OCI-LY7 (cell line): ENCODE measurements around the gene SPATA33. TPM values are rescaled to one million over a fixed set of nuclear protein-coding genes. Genes with fewer than 3 reads are reported as not detected.

Experiments used
- BruUV-seq: library from RNA; stranded (reverse); fragments of 400-500 nt; replicated peaks from 2 replicates; lab custom pipeline; 2021; lab: Mats Ljungman, UMichigan
- CTCF ChIA-PET: fragments of 300-600 bp; sonication (Branson Sonifier 250); formaldehyde crosslinking; loops from one replicate; lab custom pipeline; 2022; ENCODE audit warnings: antibody characterized with exemption; ENCODE audit not compliant: unreplicated experiment; lab: Charles Lee
- POLR2A ChIA-PET: fragments of 300-600 bp; sonication (Branson Sonifier 250); formaldehyde crosslinking; loops from one replicate; lab custom pipeline; 2022; ENCODE audit warnings: antibody characterized with exemption; lab: Charles Lee
- DNase-seq: peaks from one replicate; pipeline ENCODE4 v3.0.0-alpha.2; 2015; ENCODE audit warnings: low spot score
- H2AFZ ChIP-seq: fragments of 200-600 bp; sonication (generic), shearing (Covaris generic); 2 replicates; pipeline ENCODE4 v1.6.1; 2014; ENCODE audit warnings: mild to moderate bottlenecking, antibody characterized with exemption, low read length, moderate library complexity
- H3K27ac ChIP-seq: fragments of 200-600 bp; sonication (generic); 2 replicates; pipeline ENCODE4 v1.5.1; 2014; ENCODE audit warnings: mixed run types, low read depth, mild to moderate bottlenecking, moderate library complexity, low read length, inconsistent platforms; ENCODE audit not compliant: poor library complexity, severe bottlenecking
- H3K36me3 ChIP-seq: fragments of 200-600 bp; sonication (generic); 2 replicates; pipeline ENCODE4 v1.6.1; 2014; ENCODE audit warnings: mild to moderate bottlenecking, antibody characterized with exemption, low read length, moderate library complexity, mixed read lengths; ENCODE audit not compliant: insufficient read depth
- H3K4me1 ChIP-seq: fragments of 200-600 bp; sonication (generic); 2 replicates; pipeline ENCODE4 v1.5.1; 2014; ENCODE audit warnings: mild to moderate bottlenecking, low read length; ENCODE audit not compliant: insufficient read depth, poor library complexity, severe bottlenecking
- H3K4me2 ChIP-seq: fragments of 200-600 bp; sonication (generic); 2 replicates; pipeline ENCODE4 v1.6.1; 2014; ENCODE audit warnings: mild to moderate bottlenecking, low read length
- H3K4me3 ChIP-seq: fragments of 200-600 bp; sonication (generic); 2 replicates; pipeline ENCODE4 v1.5.1; 2014; ENCODE audit warnings: mild to moderate bottlenecking, low read depth, low read length; ENCODE audit not compliant: poor library complexity, severe bottlenecking
- H3K79me2 ChIP-seq: fragments of 200-600 bp; sonication (generic); 2 replicates; pipeline ENCODE4 v1.6.1; 2016; ENCODE audit warnings: low read depth, mild to moderate bottlenecking, low read length, moderate library complexity, mixed read lengths; ENCODE audit not compliant: insufficient read depth
- H3K9me2 ChIP-seq: fragments of 200-600 bp; sonication (generic); 2 replicates; pipeline ENCODE4 v1.6.1; 2016; ENCODE audit warnings: mild to moderate bottlenecking, low read length, mixed read lengths; ENCODE audit not compliant: insufficient read depth
- H3K9me3 ChIP-seq: fragments of 200-600 bp; sonication (generic); 2 replicates; pipeline ENCODE4 v1.6.1; 2014; ENCODE audit warnings: mild to moderate bottlenecking, mixed run types, low read length, mixed read lengths
- H4K20me1 ChIP-seq: fragments of 200-600 bp; sonication (generic); 2 replicates; pipeline ENCODE4 v1.6.1; 2014; ENCODE audit warnings: mild to moderate bottlenecking, antibody characterized with exemption, low read length, moderate library complexity, mixed read lengths; ENCODE audit not compliant: insufficient read depth
- EZH2phosphoT487 ChIP-seq: fragments of 200-600 bp; sonication (generic); IDR thresholded peaks from 2 replicates; pipeline ENCODE4 v1.6.1; 2018; ENCODE audit warnings: low read depth, borderline replicate concordance, mild to moderate bottlenecking, mixed run types, antibody characterized with exemption, low read length, moderate library complexity, mixed read lengths
- intact Hi-C: fragments of 100-400 bp; cut with micrococcal nuclease; formaldehyde crosslinking; loops from one replicate; pipeline ENCODE4 v1.10.0; 2022; ENCODE audit not compliant: unreplicated experiment
- total RNA-seq, 2 experiments: library from RNA; depleted of rRNA in 1 of 2; stranded (reverse); fragments of >200 nt in 1 of 2; shearing (Covaris generic) in 1 of 2; gene quantifications; 2 replicates each; pipeline ENCODE4 v1.2.3, GENCODE V29; 2014 to 2022
- TF ChIP-seq, protein P1 (sequence below): fragments of 200-600 bp; sonication (generic); conservative IDR thresholded peaks from 2 replicates; pipeline ENCODE4 v1.5.1; 2014; ENCODE audit warnings: mild to moderate bottlenecking, antibody characterized with exemption, low read length, moderate library complexity, mixed read lengths

The SPATA33 gene
- total RNA-seq, 2 experiments from 2014 or later, result 9.4 to 17.3 TPM

GRCh38 chr16:89705006-89705405 is 47.4 kb downstream of the SPATA33 start:
- CTCF ChIA-PET, result no interaction called here

DNA sequence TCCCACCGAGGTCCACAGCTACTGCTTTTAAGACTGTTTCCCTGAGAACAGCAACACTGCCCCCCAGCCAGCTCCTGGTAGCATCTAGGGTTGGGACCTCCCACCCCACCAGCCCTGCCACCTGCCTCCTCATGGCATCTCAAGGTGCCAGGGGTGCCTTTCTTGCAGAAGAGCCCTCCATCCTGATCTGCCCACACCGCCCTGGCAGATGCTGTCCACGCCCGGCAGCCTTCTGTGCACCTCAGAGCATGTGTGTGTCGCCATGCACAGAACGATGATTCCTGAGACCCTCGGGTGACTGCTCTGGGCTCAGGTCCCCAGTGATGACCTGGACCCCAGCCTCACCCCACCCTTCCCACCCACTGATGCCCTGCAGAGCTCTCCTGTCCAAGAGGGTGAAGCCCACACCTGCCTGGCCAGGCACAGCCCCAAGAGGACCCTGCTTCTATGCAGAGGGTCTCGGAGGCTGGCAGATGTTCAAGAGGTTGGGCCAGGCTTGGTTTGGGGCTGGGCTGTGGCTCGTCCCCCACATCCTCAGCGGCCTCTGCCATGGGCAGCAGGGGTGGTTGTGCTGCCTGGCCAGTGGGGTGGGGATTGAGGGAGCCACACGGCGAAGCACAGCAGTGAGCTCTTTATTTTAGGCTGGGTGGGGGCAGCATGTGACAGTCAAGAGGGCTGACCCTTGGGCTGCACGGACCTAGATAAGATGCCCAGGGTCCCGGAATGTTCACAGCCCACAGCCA is 49.1 kb downstream of the SPATA33 start:
- no peaks in the 10 kb centered on the region for H3K36me3 ChIP-seq
- peaks cover 7% of the 10 kb centered on the region for H3K4me1 ChIP-seq
- TF ChIP-seq, protein P1, sequence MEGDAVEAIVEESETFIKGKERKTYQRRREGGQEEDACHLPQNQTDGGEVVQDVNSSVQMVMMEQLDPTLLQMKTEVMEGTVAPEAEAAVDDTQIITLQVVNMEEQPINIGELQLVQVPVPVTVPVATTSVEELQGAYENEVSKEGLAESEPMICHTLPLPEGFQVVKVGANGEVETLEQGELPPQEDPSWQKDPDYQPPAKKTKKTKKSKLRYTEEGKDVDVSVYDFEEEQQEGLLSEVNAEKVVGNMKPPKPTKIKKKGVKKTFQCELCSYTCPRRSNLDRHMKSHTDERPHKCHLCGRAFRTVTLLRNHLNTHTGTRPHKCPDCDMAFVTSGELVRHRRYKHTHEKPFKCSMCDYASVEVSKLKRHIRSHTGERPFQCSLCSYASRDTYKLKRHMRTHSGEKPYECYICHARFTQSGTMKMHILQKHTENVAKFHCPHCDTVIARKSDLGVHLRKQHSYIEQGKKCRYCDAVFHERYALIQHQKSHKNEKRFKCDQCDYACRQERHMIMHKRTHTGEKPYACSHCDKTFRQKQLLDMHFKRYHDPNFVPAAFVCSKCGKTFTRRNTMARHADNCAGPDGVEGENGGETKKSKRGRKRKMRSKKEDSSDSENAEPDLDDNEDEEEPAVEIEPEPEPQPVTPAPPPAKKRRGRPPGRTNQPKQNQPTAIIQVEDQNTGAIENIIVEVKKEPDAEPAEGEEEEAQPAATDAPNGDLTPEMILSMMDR, result no peak
- no peak for TF ChIP-seq EZH2phosphoT487
- no peak overlapping the region for H2AFZ ChIP-seq
- no peaks in the 10 kb centered on the region for H3K9me3 ChIP-seq
- ChIA-PET CTCF (no interaction called here), POLR2A (interaction anchor here (0.6 kb wide), 1 partner anchor 87 kb away, joined by 3 read pairs; no protein-coding TSS in a partner anchor)
- H3K79me2 ChIP-seq, result no peaks in the 10 kb centered on the region
- no peak overlapping the region for H3K27ac ChIP-seq
- intact Hi-C loops, result loop anchor here (2.0 to 10.0 kb wide), 2 partner anchors 154 to 308 kb away; partner anchors contain the start of gene DBNDD1
- H3K4me3 ChIP-seq, result no peak overlapping the region
- H3K9me2 ChIP-seq, result no peaks in the 10 kb centered on the region
- BruUV-seq, result no TSS peak
- H4K20me1 ChIP-seq, result no peaks in the 10 kb centered on the region
- DNase-seq, result no peak
- peak overlapping the region; percentile 7; the same call in 1 of the 2 replicates for H3K4me2 ChIP-seq

More at GRCh38 chr16:89705006-89705405, 47.4 kb downstream of the SPATA33 start:
- Histone ChIP-seq H3K4me2 (no peak overlapping the region), H3K36me3 (no peaks in the 10 kb centered on the region), H3K9me2 (no peaks in the 10 kb centered on the region), H4K20me1 (no peaks in the 10 kb centered on the region), H3K4me1 (peaks cover 18% of the 10 kb centered on the region), H3K9me3 (no peaks in the 10 kb centered on the region), H3K27ac (no peak overlapping the region), H3K79me2 (no peaks in the 10 kb centered on the region), H3K4me3 (no peak overlapping the region), H2AFZ (no peak overlapping the region)
- DNase-seq, result no peak
- TF ChIP-seq, protein P1, result no peak
- no peak for TF ChIP-seq EZH2phosphoT487
- BruUV-seq, result no TSS peak
- intact Hi-C loops, result loop anchor here (10.0 kb wide), 1 partner anchor 310 kb away; the partner anchor contains the start of gene DBNDD1
- POLR2A ChIA-PET, result no interaction called here

GRCh38 chr16:89707695-89708094 is 50.1 kb downstream of the SPATA33 start:
- POLR2A ChIA-PET, result interaction anchor here (0.5 to 1.2 kb wide), 3 partner anchors 9 to 166 kb away, joined by 3 read pairs; partner anchors contain the start of gene TCF25
- Histone ChIP-seq H3K79me2 (no peaks in the 10 kb centered on the region), H3K9me3 (no peaks in the 10 kb centered on the region), H2AFZ (no peak overlapping the region), H3K4me2 (no peak overlapping the region), H3K4me1 (peaks cover 2% of the 10 kb centered on the region), H3K36me3 (no peaks in the 10 kb centered on the region), H3K27ac (no peak overlapping the region), H4K20me1 (no peaks in the 10 kb centered on the region), H3K9me2 (no peaks in the 10 kb centered on the region), H3K4me3 (no peak overlapping the region)
- no peak for DNase-seq
- no TSS peak for BruUV-seq
- no peak for TF ChIP-seq EZH2phosphoT487
- TF ChIP-seq, protein P1, result no peak
- CTCF ChIA-PET, result no interaction called here
- intact Hi-C loops, result loop anchor here (2.0 to 10.0 kb wide), 2 partner anchors 153 to 307 kb away; partner anchors contain the start of gene DBNDD1
